BE2C (cell line): Measurements from ENCODE around the gene DENND1A.

Source experiments
- DNase-seq: peaks from one replicate; pipeline ENCODE4 v3.0.0-alpha.2; 2020
- H3K27me3 ChIP-seq: fragments of 250-450 bp; sonication (Bioruptor Pico); 2 replicates; pipeline ENCODE4 v1.5.1; 2020; ENCODE audit warnings: mild to moderate bottlenecking
- H3K36me3 ChIP-seq: fragments of 250-450 bp; sonication (Bioruptor Pico); 2 replicates; pipeline ENCODE4 v1.5.1; 2020; ENCODE audit warnings: mild to moderate bottlenecking
- H3K4me1 ChIP-seq: fragments of 250-450 bp; sonication (Bioruptor Pico); 2 replicates; pipeline ENCODE4 v1.5.1; 2020
- H3K4me3 ChIP-seq: 2 replicates; pipeline ENCODE4 v1.5.1; 2011; ENCODE audit warnings: low read depth, low read length
- H3K9me3 ChIP-seq: fragments of 250-450 bp; sonication (Bioruptor Pico); 2 replicates; pipeline ENCODE4 v1.5.1; 2020
- CTCF ChIP-seq: IDR thresholded peaks from 2 replicates; pipeline ENCODE4 v1.5.1; 2012; ENCODE audit warnings: mild to moderate bottlenecking, low read depth, low read length

The DENND1A gene

GRCh38 chr9:123861086-123861755, 68.7 kb downstream of the DENND1A start:
- Histone ChIP-seq H3K9me3 (no peaks in the 10 kb centered on the region), H3K4me3 (no peak overlapping the region), H3K4me1 (no peaks in the 10 kb centered on the region), H3K27me3 (no peaks in the 10 kb centered on the region), H3K36me3 (no peaks in the 10 kb centered on the region)
- TF ChIP-seq CTCF, result no peak
- no peak for DNase-seq

- no peak for TF ChIP-seq CTCF
- Histone ChIP-seq H3K9me3 (no peaks in the 10 kb centered on the region), H3K36me3 (no peaks in the 10 kb centered on the region), H3K27me3 (no peaks in the 10 kb centered on the region), H3K4me3 (no peak overlapping the region), H3K4me1 (no peaks in the 10 kb centered on the region)
- no peak for DNase-seq
These were observed 69.3 kb downstream of the DENND1A start for GRCh38 chr9:123860603-123861002.

- no peaks in the 10 kb centered on the region for H3K27me3 ChIP-seq
- H3K36me3 ChIP-seq, result no peaks in the 10 kb centered on the region
- TF ChIP-seq CTCF, result no peak
- H3K9me3 ChIP-seq, result no peaks in the 10 kb centered on the region
- no peak overlapping the region for H3K4me3 ChIP-seq
- no peak for DNase-seq
- H3K4me1 ChIP-seq, result no peaks in the 10 kb centered on the region
These were observed 77.5 kb downstream of the DENND1A start for GRCh38 chr9:123852403-123852802.

GRCh38 chr9:123851851-123852250, 78.1 kb downstream of the DENND1A start:
- Histone ChIP-seq H3K4me3 (no peak overlapping the region), H3K9me3 (no peaks in the 10 kb centered on the region), H3K36me3 (no peaks in the 10 kb centered on the region), H3K4me1 (no peaks in the 10 kb centered on the region), H3K27me3 (no peaks in the 10 kb centered on the region)
- no peak for DNase-seq
- no peak for TF ChIP-seq CTCF

- H3K9me3 ChIP-seq, result no peaks in the 10 kb centered on the region
- no peaks in the 10 kb centered on the region for H3K4me1 ChIP-seq
- H3K27me3 ChIP-seq, result no peaks in the 10 kb centered on the region
- H3K36me3 ChIP-seq, result no peaks in the 10 kb centered on the region
- no peak for DNase-seq
- TF ChIP-seq CTCF, result no peak
- no peak overlapping the region for H3K4me3 ChIP-seq
These were observed 81.4 kb downstream of the DENND1A start for GRCh38 chr9:123848447-123849085.

- H3K4me1 ChIP-seq, result no peaks in the 10 kb centered on the region
- DNase-seq, result no peak
- no peaks in the 10 kb centered on the region for H3K9me3 ChIP-seq
- no peak overlapping the region for H3K4me3 ChIP-seq
- H3K27me3 ChIP-seq, result no peaks in the 10 kb centered on the region
- no peaks in the 10 kb centered on the region for H3K36me3 ChIP-seq
- TF ChIP-seq CTCF, result no peak
These were observed 83.0 kb downstream of the DENND1A start for GRCh38 chr9:123846966-123847365.
